ENCODE results near the gene TUBGCP6. TPM values are rescaled to one million over a fixed set of nuclear protein-coding genes. Genes with fewer than 3 reads are reported as not detected.

Gene TUBGCP6
- total and polyA plus RNA-seq, 11 donors = 11.6 to 28.8 (median 17.7) TPM

DNA sequence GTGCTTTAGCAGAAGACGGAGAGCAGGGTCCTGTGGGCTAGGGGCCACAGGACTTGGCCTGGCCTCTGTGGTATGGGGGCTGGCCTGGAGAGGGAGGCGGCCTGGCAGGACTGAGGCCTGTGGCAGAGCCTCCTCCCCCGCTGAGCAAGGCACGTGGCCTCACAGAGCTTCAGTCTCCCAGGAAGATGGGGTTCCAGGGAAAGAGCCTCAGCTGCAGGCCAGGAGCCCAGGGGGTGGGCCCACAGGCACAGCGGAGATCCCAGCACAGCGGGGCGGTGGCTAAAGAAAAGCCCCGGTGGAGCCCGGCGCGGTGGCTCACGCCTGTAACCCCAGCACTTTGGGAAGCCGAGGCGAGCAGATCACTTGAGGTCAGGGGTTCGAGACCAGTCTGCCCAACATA, 14.5 kb upstream of the TUBGCP6 start:
- WGBS, 4 donors = 95 to 96% (median 96%) methylated on average over 15 of the region's 15 CpGs
- ATAC-seq (no peak), DNase-seq (no peak)
- peaks cover 5 to 51% (median 16%) of the 10 kb centered on the region in 12 donors for H3K4me1 ChIP-seq
- H3K9me3 ChIP-seq = no peaks in the 10 kb centered on the region
- peak overlapping the region in 5 of 12 donors; percentile 21 to 62 (median 47) for H3K27ac ChIP-seq
- peaks cover 0 to 13% (median 0%) of the 10 kb centered on the region in 9 donors for H3K27me3 ChIP-seq
- intact Hi-C loops (cut with DNase I) = loop anchor here in 2 of 10 donors (10.0 kb wide), 1 partner anchor 245 kb away; the partner anchor contains the start of genes LMF2 (in 2 of the 2) and NCAPH2 (in 2 of the 2)
- H3K4me3 ChIP-seq = no peak overlapping the region
- TF ChIP-seq, protein P1, sequence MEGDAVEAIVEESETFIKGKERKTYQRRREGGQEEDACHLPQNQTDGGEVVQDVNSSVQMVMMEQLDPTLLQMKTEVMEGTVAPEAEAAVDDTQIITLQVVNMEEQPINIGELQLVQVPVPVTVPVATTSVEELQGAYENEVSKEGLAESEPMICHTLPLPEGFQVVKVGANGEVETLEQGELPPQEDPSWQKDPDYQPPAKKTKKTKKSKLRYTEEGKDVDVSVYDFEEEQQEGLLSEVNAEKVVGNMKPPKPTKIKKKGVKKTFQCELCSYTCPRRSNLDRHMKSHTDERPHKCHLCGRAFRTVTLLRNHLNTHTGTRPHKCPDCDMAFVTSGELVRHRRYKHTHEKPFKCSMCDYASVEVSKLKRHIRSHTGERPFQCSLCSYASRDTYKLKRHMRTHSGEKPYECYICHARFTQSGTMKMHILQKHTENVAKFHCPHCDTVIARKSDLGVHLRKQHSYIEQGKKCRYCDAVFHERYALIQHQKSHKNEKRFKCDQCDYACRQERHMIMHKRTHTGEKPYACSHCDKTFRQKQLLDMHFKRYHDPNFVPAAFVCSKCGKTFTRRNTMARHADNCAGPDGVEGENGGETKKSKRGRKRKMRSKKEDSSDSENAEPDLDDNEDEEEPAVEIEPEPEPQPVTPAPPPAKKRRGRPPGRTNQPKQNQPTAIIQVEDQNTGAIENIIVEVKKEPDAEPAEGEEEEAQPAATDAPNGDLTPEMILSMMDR (IDR thresholded peaks at IDR 0.05) = no peak
- TF ChIP-seq POLR2A (IDR thresholded peaks at IDR 0.05) = no peak
- H3K36me3 ChIP-seq = peaks cover 0 to 11% (median 0%) of the 10 kb centered on the region in 9 donors

DNA sequence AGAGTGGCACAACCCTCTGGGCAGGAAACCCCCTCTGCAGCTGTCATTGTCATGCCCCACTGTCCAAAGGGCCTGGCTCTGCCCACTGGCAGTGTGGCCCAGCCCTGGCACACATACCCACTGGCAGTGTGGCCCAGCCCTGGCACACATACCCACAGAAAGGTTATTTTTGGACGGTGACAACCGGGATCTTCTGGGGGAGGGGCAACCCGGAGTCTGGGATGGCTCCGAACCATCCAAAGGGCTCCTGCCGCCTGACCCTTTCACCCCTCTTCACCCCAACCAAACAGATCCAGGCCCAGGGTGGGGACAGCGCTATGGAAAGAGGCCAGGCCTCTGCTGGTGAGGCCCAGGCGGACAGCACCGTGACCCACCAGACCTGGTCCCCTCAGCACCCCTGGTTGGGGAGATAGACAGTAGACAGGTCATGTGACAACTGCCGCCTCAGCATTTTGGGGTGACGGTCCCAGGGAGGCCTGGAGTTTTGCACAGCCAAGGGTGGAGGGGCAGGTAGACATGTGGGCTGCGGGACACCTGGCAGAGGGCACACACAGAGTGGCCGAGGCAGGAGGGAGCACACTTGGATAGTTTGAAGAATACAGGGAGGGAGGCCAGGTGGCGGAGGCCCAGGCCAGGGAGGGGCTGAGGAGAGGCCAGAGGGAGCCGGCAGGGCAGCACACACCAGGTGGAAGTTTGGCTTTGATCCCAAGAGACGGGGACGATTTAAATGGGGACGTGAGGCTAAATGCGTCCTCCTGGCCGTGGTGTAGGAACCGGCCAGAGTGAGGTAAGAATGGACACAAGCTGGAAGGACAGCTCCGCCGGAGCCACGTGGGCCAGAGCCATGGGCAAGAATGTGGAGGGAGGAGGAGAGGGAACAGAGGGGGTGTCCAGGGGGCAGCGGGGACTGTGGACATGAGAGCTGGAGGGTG, 13.8 kb upstream of the TUBGCP6 start:
- Histone ChIP-seq H3K4me3 (no peak overlapping the region), H3K27ac (peak overlapping the region in 9 of 12 donors; percentile 21 to 63 (median 47)), H3K4me1 (peaks cover 5 to 51% (median 16%) of the 10 kb centered on the region in 12 donors), H3K9me3 (no peaks in the 10 kb centered on the region), H3K36me3 (peaks cover 0 to 11% (median 0%) of the 10 kb centered on the region in 9 donors), H3K27me3 (peaks cover 0 to 13% (median 0%) of the 10 kb centered on the region in 9 donors)
- TF ChIP-seq POLR2A (IDR thresholded peaks at IDR 0.05) = no peak
- TF ChIP-seq, protein P1 (IDR thresholded peaks at IDR 0.05) = no peak
- intact Hi-C loops (cut with DNase I) = loop anchor here in 2 of 10 donors (10.0 kb wide), 1 partner anchor 246 kb away; the partner anchor contains the start of genes LMF2 (in 2 of the 2) and NCAPH2 (in 2 of the 2)
- ATAC-seq (peak; percentile 73 to 86 (median 79)), DNase-seq (peak in 3 of 5 donors; percentile 64 to 73 (median 66))
- WGBS, 4 donors = 63 to 73% (median 69%) methylated on average over 19 to 24 of the region's 24 CpGs

DNA sequence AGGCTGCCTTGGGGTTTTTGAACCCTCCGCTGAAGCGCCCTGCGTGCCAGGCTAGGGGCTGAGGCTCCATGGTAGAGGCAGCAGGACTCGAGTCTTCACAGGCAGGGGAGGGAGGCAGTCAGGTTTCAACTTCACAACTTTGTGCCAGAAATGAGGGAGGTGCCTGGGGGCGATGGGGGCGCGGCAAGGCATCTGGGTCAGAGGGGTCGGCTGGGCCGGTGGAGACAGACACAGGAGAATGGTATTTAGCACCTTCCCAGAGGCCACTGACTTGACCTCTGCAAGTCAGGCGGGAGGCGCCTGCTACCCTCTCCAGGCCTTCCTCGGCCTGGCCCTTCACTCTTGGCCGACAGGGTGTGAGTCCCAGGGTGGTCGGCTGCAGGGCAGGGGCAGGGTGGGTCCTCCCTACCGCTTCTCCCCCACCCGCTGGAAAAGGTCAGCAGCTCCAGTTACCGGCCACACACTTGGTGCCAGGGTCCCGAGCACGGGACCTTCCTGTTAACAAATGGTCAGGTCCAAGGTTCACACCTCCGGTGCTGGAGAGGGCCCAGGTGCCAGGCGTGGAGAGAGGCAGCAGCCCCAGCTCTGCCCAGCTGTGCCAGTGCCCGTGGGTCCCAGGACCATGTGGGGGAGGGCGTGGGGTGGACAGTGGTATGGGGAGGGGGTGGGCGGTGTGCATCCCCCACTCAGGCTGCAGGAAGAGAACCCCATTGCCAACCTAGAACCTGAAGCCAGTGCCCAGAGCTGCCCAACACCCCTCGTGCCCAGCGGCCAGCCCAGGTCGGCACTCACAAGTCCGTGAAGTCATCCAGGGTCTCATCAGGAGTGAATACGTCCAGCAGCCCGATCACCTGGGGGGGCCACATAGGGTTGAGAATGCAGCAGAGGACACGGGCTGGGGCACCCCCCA, 12.9 kb upstream of the TUBGCP6 start:
- peak overlapping the region in 2 of 12 donors; percentile 28 to 31 for H3K27ac ChIP-seq
- no peaks in the 10 kb centered on the region for H3K9me3 ChIP-seq
- H3K4me1 ChIP-seq = peaks cover 5 to 46% (median 15%) of the 10 kb centered on the region in 12 donors
- intact Hi-C loops (cut with DNase I) = loop anchor here in 2 of 10 donors (10.0 kb wide), 1 partner anchor 247 kb away; the partner anchor contains the start of genes LMF2 (in 2 of the 2) and NCAPH2 (in 2 of the 2)
- TF ChIP-seq POLR2A (IDR thresholded peaks at IDR 0.05) = no peak
- TF ChIP-seq, protein P1 (IDR thresholded peaks at IDR 0.05) = no peak
- WGBS, 4 donors = 56 to 72% (median 64%) methylated on average over 9 to 31 of the region's 31 CpGs
- no peak overlapping the region for H3K4me3 ChIP-seq
- H3K36me3 ChIP-seq = peaks cover 0 to 11% (median 0%) of the 10 kb centered on the region in 9 donors
- H3K27me3 ChIP-seq = peaks cover 0 to 11% (median 0%) of the 10 kb centered on the region in 9 donors
- DNase-seq (peak in 1 of 5 donors; percentile 43), ATAC-seq (peak in 1 of 4 donors; percentile 1)

Measured in heart left ventricle (tissue), 16 donors.